HG02970 (cell line): ENCODE measurements around the gene TTLL11.
"Not testable (repeated sequence)": the region's sequence is repeated elsewhere in the genome, so short reads cannot be mapped to it uniquely, and the experiment has no call there.

ENCODE experiments used
- ATAC-seq: cut with Tn5 transposase; IDR thresholded peaks from one replicate; pipeline ENCODE4 v1.9.1; 2021; ENCODE audit warnings: mild to moderate bottlenecking, moderate library complexity, moderate number of reproducible peaks; ENCODE audit not compliant: unreplicated experiment, low FRiP score

The TTLL11 gene

GRCh38 chr9:121914604-121915303 lies 178.4 kb downstream of the TTLL11 start:
- ATAC-seq, result no peak

- ATAC-seq, result no peak
Observed at GRCh38 chr9:121914017-121914595, 179.0 kb downstream of the TTLL11 start.

GRCh38 chr9:121912812-121913627 lies 180.1 kb downstream of the TTLL11 start:
- no peak for ATAC-seq

- ATAC-seq, result no peak
Observed at GRCh38 chr9:121910491-121911040, 182.5 kb downstream of the TTLL11 start.

GRCh38 chr9:121909111-121909510 lies 184.0 kb downstream of the TTLL11 start:
- no peak for ATAC-seq

GRCh38 chr9:121906074-121906870 lies 186.8 kb downstream of the TTLL11 start:
- ATAC-seq, result no peak

- ATAC-seq, result no peak
Observed at GRCh38 chr9:121902461-121903135, 190.5 kb downstream of the TTLL11 start.

- no peak for ATAC-seq
Observed at GRCh38 chr9:121901616-121902015, 191.5 kb downstream of the TTLL11 start.

- ATAC-seq, result no peak
Observed at GRCh38 chr9:121900163-121900562, 192.9 kb downstream of the TTLL11 start.

- no peak for ATAC-seq
Observed at GRCh38 chr9:121898856-121899255, 194.3 kb downstream of the TTLL11 start.

GRCh38 chr9:121897140-121897539 lies 196.0 kb downstream of the TTLL11 start:
- no peak for ATAC-seq

- ATAC-seq, result no peak
Observed at GRCh38 chr9:121896545-121896943, 196.6 kb downstream of the TTLL11 start.

GRCh38 chr9:121895818-121896544 lies 197.1 kb downstream of the TTLL11 start:
- ATAC-seq, result no peak

GRCh38 chr9:121895358-121895757 lies 197.8 kb downstream of the TTLL11 start:
- ATAC-seq, result no peak

- ATAC-seq, result not testable (repeated sequence)
Observed at GRCh38 chr9:121894380-121894779, 198.7 kb downstream of the TTLL11 start.

- no peak for ATAC-seq
Observed at GRCh38 chr9:121893786-121894185, 199.3 kb downstream of the TTLL11 start.

- ATAC-seq, result no peak
Observed at GRCh38 chr9:121892706-121893105, 200.4 kb downstream of the TTLL11 start.

- ATAC-seq, result no peak
Observed at GRCh38 chr9:121890746-121891145, 202.4 kb downstream of the TTLL11 start.

- ATAC-seq, result no peak
Observed at GRCh38 chr9:121889990-121890563, 203.0 kb downstream of the TTLL11 start.
